Gastroesophageal sphincter (tissue), 4 donors: ENCODE results near the gene SAMD14. TPM values are rescaled to one million over a fixed set of nuclear protein-coding genes. Genes with fewer than 3 reads are reported as not detected.

Source experiments
- ATAC-seq: fragments of 150-250 bp; one replicate; pipeline ENCODE4 v1.9.1; 2016; ENCODE audit warnings: mild to moderate bottlenecking, moderate library complexity
- H3K27ac ChIP-seq, 4 donors: fragments of 200-600 bp; sonication (generic) in 3 of 4; 1 replicate in 3 of 4; 2 replicates in 1 of 4; pipeline ENCODE4 v1.5.1; 2016 to 2019
- H3K27me3 ChIP-seq: fragments of 200-600 bp; sonication (generic); one replicate; pipeline ENCODE4 v1.5.1; 2019
- H3K36me3 ChIP-seq, 2 donors: fragments of 200-600 bp; sonication (generic); one replicate each; pipeline ENCODE4 v1.5.1; 2019; ENCODE audit warnings: control low read depth in 1 of 2
- H3K4me1 ChIP-seq, 3 donors: fragments of 200-600 bp; sonication (generic); 1 replicate in 2 of 3; 2 replicates in 1 of 3; pipeline ENCODE4 v1.5.1; 2016 to 2019; ENCODE audit warnings: control low read depth in 2 of 3
- H3K4me3 ChIP-seq, 2 donors: fragments of 200-600 bp; sonication (generic); one replicate each; pipeline ENCODE4 v1.5.1; 2019; ENCODE audit warnings: mild to moderate bottlenecking in 1 of 2, moderate library complexity in 1 of 2
- H3K9me3 ChIP-seq, 3 donors: fragments of 200-600 bp; sonication (generic); one replicate each; pipeline ENCODE4 v1.5.1; 2017 to 2019; ENCODE audit warnings: control low read depth in 2 of 3
- EP300 ChIP-seq: sonication (generic); formaldehyde crosslinking; IDR thresholded peaks from one replicate; pipeline ENCODE4 v1.6.1; 2017; ENCODE audit warnings: antibody characterized with exemption, mild to moderate bottlenecking
- POLR2A ChIP-seq, 2 donors: fragments of 450-650 bp; IDR thresholded peaks; one replicate each; pipeline ENCODE4 v1.6.1; 2017; ENCODE audit warnings: antibody characterized with exemption in 2 of 2, mild to moderate bottlenecking in 2 of 2, moderate library complexity in 1 of 2
- POLR2AphosphoS5 ChIP-seq: sonication (generic); formaldehyde crosslinking; IDR thresholded peaks from one replicate; pipeline ENCODE4 v1.6.1; 2017; ENCODE audit warnings: antibody characterized with exemption
- WGBS, 2 donors: methylation state at CpG; one replicate each; pipeline ENCODE4 v1.1.5; 2018; ENCODE audit warnings: low coverage in 1 of 2; 5-methylcytosine and 5-hydroxymethylcytosine counted together
- total RNA-seq, 4 donors: library from RNA; depleted of rRNA; stranded (reverse); fragments of >200 nt; gene quantifications; one replicate each; pipeline ENCODE4 v1.1.0, GENCODE V29; 2016
- TF ChIP-seq, protein P1 (sequence below), 4 experiments: fragments of 200-600 bp in 2 of 4; fragments of 450-650 bp in 2 of 4; sonication (generic) in 1 of 4; IDR thresholded peaks; one replicate each; pipeline ENCODE4 v1.5.1; 2017 to 2019; ENCODE audit warnings: antibody characterized with exemption in 4 of 4, mild to moderate bottlenecking in 2 of 4, moderate library complexity in 2 of 4

SAMD14 gene
- total RNA-seq, 4 donors from 2014 or later, result 1.3 to 2.8 (median 2.3) TPM

DNA sequence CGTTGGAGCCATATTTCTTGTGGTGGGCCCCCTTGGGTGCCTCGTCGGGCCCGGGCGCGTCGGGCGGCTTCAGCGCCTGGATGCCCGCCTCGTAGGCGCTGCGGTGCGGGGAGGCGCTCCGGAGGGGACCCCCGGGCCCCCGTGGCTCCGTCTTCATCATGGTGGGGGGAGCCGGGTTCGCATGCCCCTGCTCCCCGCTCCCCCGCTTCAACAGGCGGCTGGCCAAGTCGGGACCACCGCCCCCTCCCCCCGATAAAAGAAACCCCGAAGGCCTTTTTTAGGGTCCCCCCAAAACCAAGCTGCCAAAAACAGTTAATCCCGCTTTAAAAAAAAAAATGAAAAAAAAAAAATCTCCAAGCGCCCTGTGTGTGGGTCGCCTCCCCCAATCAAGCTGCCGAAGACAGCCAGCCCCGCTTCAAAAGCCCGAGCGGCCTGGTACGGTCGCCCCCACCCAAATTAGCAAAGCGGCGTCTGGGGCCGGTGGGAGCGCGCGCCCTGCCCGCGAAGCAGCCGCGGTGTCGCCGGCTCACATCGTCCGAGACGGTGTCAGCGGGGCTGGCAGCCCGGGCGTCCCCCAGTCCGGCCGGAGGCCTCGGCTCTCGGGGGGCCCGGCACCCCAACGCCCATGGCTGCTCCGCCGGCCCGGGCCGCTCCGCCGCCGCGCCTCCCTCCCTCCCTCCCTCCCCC is 20.5 kb upstream of the SAMD14 start, which contains the start of gene PPP1R9B:
TSS of gene PPP1R9B (minus strand) at position 324 of the 687 bp plus-strand sequence. CDS start at position 160, 164 bp downstream.
- peak within 1 kb of the TSS; percentile 47 to 89 for H3K4me3 ChIP-seq
- WGBS, 2 donors, result 0% methylated on average over 1 of the region's 69 CpGs; no CpG with 5 or more reads in 1 of the 2 donors

DNA sequence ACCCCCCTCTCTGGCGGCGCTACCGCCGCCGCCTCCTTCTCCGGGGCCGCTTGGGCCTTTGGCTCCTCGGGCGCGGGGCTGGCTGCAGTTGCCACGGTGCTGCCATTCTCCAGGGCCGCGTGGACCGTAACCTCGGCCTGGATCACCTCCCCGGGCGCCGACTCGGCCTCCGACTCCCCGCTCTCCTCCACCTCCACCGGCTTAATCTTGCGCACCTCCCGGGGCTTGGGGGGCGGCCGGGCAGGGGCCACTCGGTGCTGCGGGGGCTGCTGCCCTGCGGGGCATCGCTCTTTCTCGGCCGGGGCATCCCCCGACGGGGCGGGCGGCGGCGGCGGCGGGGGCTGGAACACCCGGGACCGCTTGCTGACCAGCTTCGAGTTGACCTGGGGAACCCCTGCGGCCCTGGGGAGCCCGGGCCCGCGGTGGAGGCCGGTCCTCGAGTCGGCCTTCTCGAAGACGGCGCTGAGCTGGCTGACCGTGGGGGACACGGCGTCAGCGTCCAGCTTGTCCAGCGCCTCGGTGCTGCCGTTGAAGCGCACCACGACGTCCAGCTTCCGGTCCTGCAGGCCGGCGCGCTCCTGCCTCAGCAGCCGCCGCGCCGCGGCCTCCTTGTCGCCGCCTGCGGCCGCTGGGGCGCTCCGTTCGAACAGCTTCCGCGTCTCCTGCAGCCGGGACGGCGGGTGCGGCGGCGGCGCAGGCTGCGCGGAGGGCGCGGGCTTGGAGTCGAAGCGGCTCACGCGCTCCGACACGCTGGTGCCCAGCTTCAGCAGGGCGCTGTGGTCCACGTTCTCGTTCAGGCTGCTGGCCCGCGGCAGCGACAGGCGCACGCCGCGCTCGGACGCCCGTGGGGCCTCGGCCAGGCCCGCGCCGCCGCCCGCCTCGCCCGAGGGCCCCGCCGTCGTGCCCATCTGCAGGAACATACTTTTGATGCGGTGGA is 19.7 kb upstream of the SAMD14 start:
- TF ChIP-seq, protein P1, sequence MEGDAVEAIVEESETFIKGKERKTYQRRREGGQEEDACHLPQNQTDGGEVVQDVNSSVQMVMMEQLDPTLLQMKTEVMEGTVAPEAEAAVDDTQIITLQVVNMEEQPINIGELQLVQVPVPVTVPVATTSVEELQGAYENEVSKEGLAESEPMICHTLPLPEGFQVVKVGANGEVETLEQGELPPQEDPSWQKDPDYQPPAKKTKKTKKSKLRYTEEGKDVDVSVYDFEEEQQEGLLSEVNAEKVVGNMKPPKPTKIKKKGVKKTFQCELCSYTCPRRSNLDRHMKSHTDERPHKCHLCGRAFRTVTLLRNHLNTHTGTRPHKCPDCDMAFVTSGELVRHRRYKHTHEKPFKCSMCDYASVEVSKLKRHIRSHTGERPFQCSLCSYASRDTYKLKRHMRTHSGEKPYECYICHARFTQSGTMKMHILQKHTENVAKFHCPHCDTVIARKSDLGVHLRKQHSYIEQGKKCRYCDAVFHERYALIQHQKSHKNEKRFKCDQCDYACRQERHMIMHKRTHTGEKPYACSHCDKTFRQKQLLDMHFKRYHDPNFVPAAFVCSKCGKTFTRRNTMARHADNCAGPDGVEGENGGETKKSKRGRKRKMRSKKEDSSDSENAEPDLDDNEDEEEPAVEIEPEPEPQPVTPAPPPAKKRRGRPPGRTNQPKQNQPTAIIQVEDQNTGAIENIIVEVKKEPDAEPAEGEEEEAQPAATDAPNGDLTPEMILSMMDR (IDR thresholded peaks at IDR 0.05), result peak in 3 of 4 experiments; percentile 25 to 41 (median 35)
- no peak for TF ChIP-seq EP300
- no peak for TF ChIP-seq POLR2AphosphoS5
- TF ChIP-seq POLR2A (IDR thresholded peaks at IDR 0.05), result peak; percentile 10 to 22
- peak overlapping the region; percentile 59 to 97 (median 93) for H3K27ac ChIP-seq
- H3K9me3 ChIP-seq, result no peaks in the 10 kb centered on the region
- WGBS, 2 donors, result 0% methylated on average over 2 of the region's 123 CpGs; no CpG with 5 or more reads in 1 of the 2 donors
- peaks cover 0 to 89% (median 56%) of the 10 kb centered on the region in 3 donors for H3K4me1 ChIP-seq
- peak; percentile 7 for ATAC-seq
- H3K36me3 ChIP-seq, result peaks cover 0 to 9% of the 10 kb centered on the region in 2 donors
- no peaks in the 10 kb centered on the region for H3K27me3 ChIP-seq
- H3K4me3 ChIP-seq, result peak overlapping the region; percentile 47 to 89

More for the DNA sequence above, 20.5 kb upstream of the SAMD14 start, which contains the start of gene PPP1R9B:
- H3K27me3 ChIP-seq, result no peaks in the 10 kb centered on the region
- no peak for ATAC-seq
- H3K4me1 ChIP-seq, result peaks cover 0 to 89% (median 54%) of the 10 kb centered on the region in 3 donors
- peaks cover 0 to under 1% of the 10 kb centered on the region in 2 donors for H3K36me3 ChIP-seq
- no peaks in the 10 kb centered on the region for H3K9me3 ChIP-seq
- H3K27ac ChIP-seq, result peak within 1 kb of the TSS; percentile 66 to 97 (median 93)
- TF ChIP-seq POLR2AphosphoS5 (no peak), POLR2A (IDR thresholded peaks at IDR 0.05) (peak; percentile 18 to 25), EP300 (no peak)
- TF ChIP-seq, protein P1 (IDR thresholded peaks at IDR 0.05), result no peak

DNA sequence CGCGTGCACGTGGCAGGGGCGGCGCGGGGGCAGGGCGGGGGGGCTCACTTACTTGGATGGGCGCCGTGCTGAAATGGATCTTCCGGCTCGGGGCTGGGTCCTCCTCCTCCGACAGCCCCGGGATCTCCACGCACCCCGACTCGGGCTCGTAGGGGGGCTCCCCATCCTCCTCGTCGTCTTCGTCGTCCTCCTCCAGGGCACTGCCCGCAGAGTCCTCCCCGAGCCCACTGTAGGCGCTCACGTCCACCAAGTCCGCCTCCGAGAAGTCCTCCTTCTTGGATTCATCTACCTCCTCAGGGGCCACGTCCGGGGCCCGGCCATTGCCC is 19.1 kb upstream of the SAMD14 start:
- Histone ChIP-seq H3K4me3 (peak overlapping the region; percentile 47 to 89), H3K9me3 (no peaks in the 10 kb centered on the region), H3K4me1 (peaks cover 0 to 88% (median 50%) of the 10 kb centered on the region in 3 donors), H3K27ac (peak overlapping the region; percentile 48 to 97 (median 93)), H3K27me3 (no peaks in the 10 kb centered on the region), H3K36me3 (peaks cover 0 to 15% of the 10 kb centered on the region in 2 donors)
- ATAC-seq, result no peak
- WGBS, 2 donors, result 0% methylated on average over 5 of the region's 30 CpGs; no CpG with 5 or more reads in 1 of the 2 donors
- TF ChIP-seq POLR2AphosphoS5, result no peak
- TF ChIP-seq, protein P1 (IDR thresholded peaks at IDR 0.05), result no peak
- TF ChIP-seq POLR2A (IDR thresholded peaks at IDR 0.05), result no peak

DNA sequence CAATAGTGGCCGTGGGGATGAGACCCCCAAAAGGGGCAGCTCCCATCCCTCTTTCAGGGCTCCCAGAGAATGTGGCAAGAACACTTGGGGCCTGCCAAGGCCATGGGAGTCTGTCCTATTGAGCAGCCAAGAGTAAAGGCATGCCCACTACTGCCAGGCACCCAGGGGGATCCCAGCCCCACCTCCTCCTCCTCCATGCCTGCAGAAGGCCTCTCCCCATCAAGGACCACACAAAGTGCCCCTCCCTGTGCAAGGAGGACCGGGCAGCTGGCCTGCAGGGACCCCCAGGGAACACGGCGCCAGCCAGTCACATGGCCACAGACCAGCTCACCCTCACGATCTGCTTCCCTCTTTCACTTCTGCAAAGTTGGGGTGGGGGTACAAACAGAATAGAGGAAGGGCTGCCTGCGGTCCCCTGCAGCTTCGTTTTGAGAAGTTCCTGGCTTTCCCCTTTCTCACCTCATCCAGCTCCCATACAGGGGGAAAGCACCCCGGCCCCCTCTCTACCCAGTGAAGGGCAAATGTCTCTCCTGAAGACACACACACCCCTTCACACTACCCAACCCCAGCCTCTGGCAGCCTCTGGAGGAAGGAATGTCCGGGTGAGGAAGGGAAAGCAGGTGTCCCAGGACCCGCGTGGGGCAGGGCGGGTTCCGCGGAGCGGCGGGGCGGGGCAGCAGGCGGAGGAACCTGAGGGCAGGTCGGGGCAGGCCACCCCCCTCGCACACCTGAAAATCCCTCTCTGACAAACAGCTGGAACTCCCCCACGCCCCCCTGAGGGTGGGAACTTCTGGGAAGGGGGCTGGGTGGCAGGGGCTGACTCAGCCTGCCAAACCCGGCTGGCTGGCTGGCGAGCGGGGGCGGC is 18.5 kb upstream of the SAMD14 start:
- no peaks in the 10 kb centered on the region for H3K27me3 ChIP-seq
- no peaks in the 10 kb centered on the region for H3K9me3 ChIP-seq
- 0% methylated on average over 6 of the region's 25 CpGs; no CpG with 5 or more reads in 1 of the 2 donors for WGBS, 2 donors
- H3K4me1 ChIP-seq, result peaks cover 0 to 83% (median 44%) of the 10 kb centered on the region in 3 donors
- no peak for ATAC-seq
- TF ChIP-seq POLR2AphosphoS5 (peak; percentile 50), POLR2A (IDR thresholded peaks at IDR 0.05) (no peak), EP300 (no peak)
- TF ChIP-seq, protein P1 (IDR thresholded peaks at IDR 0.05), result peak in 3 of 4 experiments; percentile 8 to 50 (median 38)
- peak overlapping the region; percentile 48 to 97 (median 93) for H3K27ac ChIP-seq
- H3K4me3 ChIP-seq, result peak overlapping the region; percentile 47 to 89
- peaks cover 0 to 21% of the 10 kb centered on the region in 2 donors for H3K36me3 ChIP-seq
